ENCODE results near the gene THOC5.

Gene THOC5

GRCh38 chr22:29563652-29564460 lies 10.3 kb upstream of the THOC5 start:
- H3K9ac ChIP-seq (ENCODE audit: low read depth, low read length, poor library complexity, severe bottlenecking) = no peak overlapping the region
- H3K4me1 ChIP-seq (ENCODE audit: insufficient read depth, low read length, poor library complexity, severe bottlenecking) = no peaks in the 10 kb centered on the region
- H3K9me2 ChIP-seq (replicated peaks; ENCODE audit: low read depth, low read length) = no peaks in the 10 kb centered on the region
- H3K4me3 ChIP-seq (ENCODE audit: low read length, poor library complexity, severe bottlenecking) = no peak overlapping the region
- no peak for TF ChIP-seq EZH2phosphoT487 (IDR thresholded peaks at IDR 0.05; ENCODE audit: borderline replicate concordance)
- no peak for TF ChIP-seq CTCF (conservative IDR thresholded peaks at IDR 0.05; ENCODE audit: low read length)
- no peak overlapping the region for H3K4me2 ChIP-seq (ENCODE audit: low read depth, low read length, poor library complexity, severe bottlenecking)
- no peaks in the 10 kb centered on the region for H3K79me2 ChIP-seq (ENCODE audit: insufficient read depth, low read length)
- H3K27me3 ChIP-seq (ENCODE audit: insufficient read depth, low read length, poor library complexity, severe bottlenecking) = no peaks in the 10 kb centered on the region
- peaks cover 15% of the 10 kb centered on the region; the same call in 1 of the 2 replicates for H3K36me3 ChIP-seq (ENCODE audit: insufficient read depth, low read length)
- H3K9me3 ChIP-seq (ENCODE audit: insufficient read depth, low read depth, low read length) = no peaks in the 10 kb centered on the region
- no peak overlapping the region for H2AFZ ChIP-seq (ENCODE audit: low read length)
- H3F3A ChIP-seq (ENCODE audit: low read depth) = no peaks in the 10 kb centered on the region
- H4K20me1 ChIP-seq (ENCODE audit: insufficient read depth, low read length, poor library complexity, severe bottlenecking) = no peaks in the 10 kb centered on the region

- Histone ChIP-seq H3K36me3 (ENCODE audit: insufficient read depth, low read length) (peaks cover 25% of the 10 kb centered on the region; the same call in 1 of the 2 replicates), H3K9ac (ENCODE audit: low read depth, low read length, poor library complexity, severe bottlenecking) (no peak overlapping the region), H3K4me2 (ENCODE audit: low read depth, low read length, poor library complexity, severe bottlenecking) (no peak overlapping the region), H3K9me2 (replicated peaks; ENCODE audit: low read depth, low read length) (no peaks in the 10 kb centered on the region), H3K27me3 (ENCODE audit: insufficient read depth, low read length, poor library complexity, severe bottlenecking) (no peaks in the 10 kb centered on the region), H4K20me1 (ENCODE audit: insufficient read depth, low read length, poor library complexity, severe bottlenecking) (no peaks in the 10 kb centered on the region), H2AFZ (ENCODE audit: low read length) (no peak overlapping the region), H3K79me2 (ENCODE audit: insufficient read depth, low read length) (no peaks in the 10 kb centered on the region), H3K4me3 (ENCODE audit: low read length, poor library complexity, severe bottlenecking) (no peak overlapping the region), H3F3A (ENCODE audit: low read depth) (no peaks in the 10 kb centered on the region), H3K9me3 (ENCODE audit: insufficient read depth, low read depth, low read length) (no peaks in the 10 kb centered on the region), H3K4me1 (ENCODE audit: insufficient read depth, low read length, poor library complexity, severe bottlenecking) (no peaks in the 10 kb centered on the region)
- no peak for TF ChIP-seq CTCF (conservative IDR thresholded peaks at IDR 0.05; ENCODE audit: low read length)
- no peak for TF ChIP-seq EZH2phosphoT487 (IDR thresholded peaks at IDR 0.05; ENCODE audit: borderline replicate concordance)
These were observed 6.3 kb upstream of the THOC5 start for GRCh38 chr22:29559853-29560252.

GRCh38 chr22:29559030-29559429 lies 5.5 kb upstream of the THOC5 start:
- Histone ChIP-seq H3K9me3 (ENCODE audit: insufficient read depth, low read depth, low read length) (no peaks in the 10 kb centered on the region), H3K4me3 (ENCODE audit: low read length, poor library complexity, severe bottlenecking) (no peak overlapping the region), H3K27me3 (ENCODE audit: insufficient read depth, low read length, poor library complexity, severe bottlenecking) (no peaks in the 10 kb centered on the region), H3K4me1 (ENCODE audit: insufficient read depth, low read length, poor library complexity, severe bottlenecking) (peaks cover 2% of the 10 kb centered on the region), H2AFZ (ENCODE audit: low read length) (no peak overlapping the region), H3K79me2 (ENCODE audit: insufficient read depth, low read length) (no peaks in the 10 kb centered on the region), H3K9me2 (replicated peaks; ENCODE audit: low read depth, low read length) (no peaks in the 10 kb centered on the region), H3K4me2 (ENCODE audit: low read depth, low read length, poor library complexity, severe bottlenecking) (no peak overlapping the region), H3F3A (ENCODE audit: low read depth) (no peaks in the 10 kb centered on the region), H4K20me1 (ENCODE audit: insufficient read depth, low read length, poor library complexity, severe bottlenecking) (no peaks in the 10 kb centered on the region), H3K36me3 (ENCODE audit: insufficient read depth, low read length) (peaks cover 25% of the 10 kb centered on the region; the same call in 1 of the 2 replicates), H3K9ac (ENCODE audit: low read depth, low read length, poor library complexity, severe bottlenecking) (no peak overlapping the region)
- no peak for TF ChIP-seq CTCF (conservative IDR thresholded peaks at IDR 0.05; ENCODE audit: low read length)
